ENCODE results near the gene ANKRD60. TPM values are rescaled to one million over a fixed set of nuclear protein-coding genes. Genes with fewer than 3 reads are reported as not detected.

Gene ANKRD60
- total and polyA plus RNA-seq, 7 experiments from 2014 or later = not detected

GRCh38 chr20:58213121-58213520 is 15.3 kb downstream of the ANKRD60 start:
- Mint-ChIP-seq H3K4me3 (no peak overlapping the region), H3K36me3 (no peaks in the 10 kb centered on the region), H3K4me1 (peaks cover 0 to 4% (median 0%) of the 10 kb centered on the region in 7 donors), H3K27me3 (peaks cover 0 to 19% (median 16%) of the 10 kb centered on the region in 5 donors), H3K9me3 (peaks cover 0 to 3% (median 0%) of the 10 kb centered on the region in 11 donors), H3K27ac (no peak overlapping the region)
- H3K36me3 ChIP-seq (ENCODE audit: control insufficient read depth in 2 of 3, insufficient read depth in 3 of 3, low read length in 3 of 3) = no peaks in the 10 kb centered on the region
- ChIA-PET CTCF (interaction anchor here (1.1 kb wide), 1 partner anchor 21 kb away, joined by 3 read pairs; no protein-coding TSS in a partner anchor), POLR2A (no interaction called here)
- H3K4me3 ChIP-seq (ENCODE audit: low read length) = no peak overlapping the region
- intact Hi-C loops (cut with micrococcal nuclease) = no loop called here
- DNase-seq (no peak), ATAC-seq (no peak)
- no peaks in the 10 kb centered on the region for H3K27me3 ChIP-seq (ENCODE audit: control insufficient read depth in 2 of 2, insufficient read depth in 2 of 2, low read length in 2 of 2)
- peaks cover 0 to 3% of the 10 kb centered on the region in 2 donors for H3K4me1 ChIP-seq (ENCODE audit: control insufficient read depth in 2 of 2, insufficient read depth in 2 of 2, low read length in 2 of 2)
- no peaks in the 10 kb centered on the region for H3K9me3 ChIP-seq (ENCODE audit: control insufficient read depth in 2 of 3, low read length in 3 of 3)
- H3K27ac ChIP-seq (ENCODE audit: low read depth, low read length) = no peak overlapping the region

- H3K36me3 ChIP-seq (ENCODE audit: control insufficient read depth in 2 of 3, insufficient read depth in 3 of 3, low read length in 3 of 3) = no peaks in the 10 kb centered on the region
- intact Hi-C loops (cut with micrococcal nuclease) = no loop called here
- Mint-ChIP-seq H3K27ac (no peak overlapping the region), H3K36me3 (no peaks in the 10 kb centered on the region), H3K9me3 (peaks cover 0 to 2% (median 0%) of the 10 kb centered on the region in 11 donors), H3K4me1 (peaks cover 0 to 4% (median 0%) of the 10 kb centered on the region in 7 donors), H3K4me3 (no peak overlapping the region), H3K27me3 (peaks cover 0 to 19% (median 13%) of the 10 kb centered on the region in 5 donors)
- H3K4me1 ChIP-seq (ENCODE audit: control insufficient read depth in 2 of 2, insufficient read depth in 2 of 2, low read length in 2 of 2) = peaks cover 0 to 3% of the 10 kb centered on the region in 2 donors
- DNase-seq (no peak), ATAC-seq (no peak)
- no peaks in the 10 kb centered on the region for H3K27me3 ChIP-seq (ENCODE audit: control insufficient read depth in 2 of 2, insufficient read depth in 2 of 2, low read length in 2 of 2)
- POLR2A ChIA-PET = no interaction called here
- no peak overlapping the region for H3K4me3 ChIP-seq (ENCODE audit: low read length)
- CTCF ChIA-PET = interaction anchor here (1.1 kb wide), 1 partner anchor 21 kb away, joined by 3 read pairs; no protein-coding TSS in a partner anchor
- H3K9me3 ChIP-seq (ENCODE audit: control insufficient read depth in 2 of 3, low read length in 3 of 3) = no peaks in the 10 kb centered on the region
- H3K27ac ChIP-seq (ENCODE audit: low read depth, low read length) = no peak overlapping the region
Observed at GRCh38 chr20:58212636-58213035, 15.8 kb downstream of the ANKRD60 start.

GRCh38 chr20:58210398-58210747 is 18.1 kb downstream of the ANKRD60 start:
- H3K27ac ChIP-seq (ENCODE audit: low read depth, low read length) = no peak overlapping the region
- H3K4me3 ChIP-seq (ENCODE audit: low read length) = no peak overlapping the region
- ATAC-seq = no peak
- Mint-ChIP-seq H3K27ac (no peak overlapping the region), H3K4me1 (peaks cover 0 to 8% (median 0%) of the 10 kb centered on the region in 7 donors), H3K9me3 (peaks cover 0 to 1% (median 0%) of the 10 kb centered on the region in 11 donors), H3K4me3 (no peak overlapping the region), H3K36me3 (peaks cover 0 to 3% (median 0%) of the 10 kb centered on the region in 5 donors), H3K27me3 (peaks cover 0 to 20% (median 4%) of the 10 kb centered on the region in 5 donors)
- H3K36me3 ChIP-seq (ENCODE audit: control insufficient read depth in 2 of 3, insufficient read depth in 3 of 3, low read length in 3 of 3) = no peaks in the 10 kb centered on the region
- peaks cover 0 to 3% of the 10 kb centered on the region in 2 donors for H3K4me1 ChIP-seq (ENCODE audit: control insufficient read depth in 2 of 2, insufficient read depth in 2 of 2, low read length in 2 of 2)
- intact Hi-C loops (cut with micrococcal nuclease) = loop anchor here in 1 of 2 donors (1.0 kb wide), 1 partner anchor 696 kb away; no protein-coding TSS in a partner anchor
- no peaks in the 10 kb centered on the region for H3K27me3 ChIP-seq (ENCODE audit: control insufficient read depth in 2 of 2, insufficient read depth in 2 of 2, low read length in 2 of 2)
- no peaks in the 10 kb centered on the region for H3K9me3 ChIP-seq (ENCODE audit: control insufficient read depth in 2 of 3, low read length in 3 of 3)
- DNase-seq = no peak
- ChIA-PET CTCF (interaction anchor here (0.8 to 2.4 kb wide), 6 partner anchors 9 to 614 kb away, joined by 3 to 7 read pairs (median 5); no protein-coding TSS in a partner anchor), POLR2A (no interaction called here)

GRCh38 chr20:58209652-58210397 is 18.6 kb downstream of the ANKRD60 start:
- peaks cover 0 to 8% (median 0%) of the 10 kb centered on the region in 7 donors for H3K4me1 Mint-ChIP-seq
- Histone ChIP-seq H3K4me3 (ENCODE audit: low read length) (no peak overlapping the region), H3K27ac (ENCODE audit: low read depth, low read length) (peak overlapping the region; percentile 39), H3K4me1 (ENCODE audit: control insufficient read depth in 2 of 2, insufficient read depth in 2 of 2, low read length in 2 of 2) (peaks cover 0 to 3% of the 10 kb centered on the region in 2 donors), H3K27me3 (ENCODE audit: control insufficient read depth in 2 of 2, insufficient read depth in 2 of 2, low read length in 2 of 2) (no peaks in the 10 kb centered on the region), H3K9me3 (ENCODE audit: control insufficient read depth in 2 of 3, low read length in 3 of 3) (no peaks in the 10 kb centered on the region), H3K36me3 (ENCODE audit: control insufficient read depth in 2 of 3, insufficient read depth in 3 of 3, low read length in 3 of 3) (no peaks in the 10 kb centered on the region)
- ATAC-seq (peak; percentile 96), DNase-seq (peak; percentile 73 to 93 (median 85))
- CTCF ChIA-PET = interaction anchor here (0.6 to 2.4 kb wide), 9 partner anchors 10 to 828 kb away, joined by 3 to 7 read pairs (median 4); no protein-coding TSS in a partner anchor
- peaks cover 0 to 20% (median 4%) of the 10 kb centered on the region in 5 donors for H3K27me3 Mint-ChIP-seq
- intact Hi-C loops (cut with micrococcal nuclease) = loop anchor here (1.0 to 5.0 kb wide), 8 partner anchors 18 to 1659 kb away; no protein-coding TSS in a partner anchor
- peaks cover 0 to 1% (median 0%) of the 10 kb centered on the region in 11 donors for H3K9me3 Mint-ChIP-seq
- H3K4me3 Mint-ChIP-seq = peak overlapping the region in 5 of 10 donors; percentile 3 to 62 (median 32)
- H3K36me3 Mint-ChIP-seq = peaks cover 0 to 3% (median 0%) of the 10 kb centered on the region in 5 donors
- H3K27ac Mint-ChIP-seq = peak overlapping the region in 8 of 9 donors; percentile 7 to 83 (median 72)
- POLR2A ChIA-PET = no interaction called here

GRCh38 chr20:58208944-58209343 is 19.5 kb downstream of the ANKRD60 start:
- Mint-ChIP-seq H3K27ac (peak overlapping the region in 2 of 9 donors; percentile 16 to 80), H3K4me1 (peaks cover 0 to 8% (median 0%) of the 10 kb centered on the region in 7 donors), H3K27me3 (peaks cover 0 to 19% (median 4%) of the 10 kb centered on the region in 5 donors), H3K4me3 (no peak overlapping the region), H3K9me3 (peaks cover 0 to 1% (median 0%) of the 10 kb centered on the region in 11 donors), H3K36me3 (peaks cover 0 to 3% (median 0%) of the 10 kb centered on the region in 5 donors)
- H3K9me3 ChIP-seq (ENCODE audit: control insufficient read depth in 2 of 3, low read length in 3 of 3) = no peaks in the 10 kb centered on the region
- H3K4me3 ChIP-seq (ENCODE audit: low read length) = no peak overlapping the region
- DNase-seq (no peak), ATAC-seq (no peak)
- intact Hi-C loops (cut with micrococcal nuclease) = loop anchor here (1.0 to 5.0 kb wide), 8 partner anchors 17 to 1658 kb away; no protein-coding TSS in a partner anchor
- peaks cover 0 to 3% of the 10 kb centered on the region in 2 donors for H3K4me1 ChIP-seq (ENCODE audit: control insufficient read depth in 2 of 2, insufficient read depth in 2 of 2, low read length in 2 of 2)
- ChIA-PET CTCF (interaction anchor here (0.6 to 1.7 kb wide), 6 partner anchors 14 to 827 kb away, joined by 3 to 5 read pairs (median 4); no protein-coding TSS in a partner anchor), POLR2A (no interaction called here)
- H3K36me3 ChIP-seq (ENCODE audit: control insufficient read depth in 2 of 3, insufficient read depth in 3 of 3, low read length in 3 of 3) = no peaks in the 10 kb centered on the region
- H3K27me3 ChIP-seq (ENCODE audit: control insufficient read depth in 2 of 2, insufficient read depth in 2 of 2, low read length in 2 of 2) = no peaks in the 10 kb centered on the region
- H3K27ac ChIP-seq (ENCODE audit: low read depth, low read length) = no peak overlapping the region

- no peaks in the 10 kb centered on the region for H3K27me3 ChIP-seq (ENCODE audit: control insufficient read depth in 2 of 2, insufficient read depth in 2 of 2, low read length in 2 of 2)
- H3K9me3 ChIP-seq (ENCODE audit: control insufficient read depth in 2 of 3, low read length in 3 of 3) = no peaks in the 10 kb centered on the region
- no peak overlapping the region for H3K27ac ChIP-seq (ENCODE audit: low read depth, low read length)
- intact Hi-C loops (cut with micrococcal nuclease) = loop anchor here in 1 of 2 donors (5.0 kb wide), 2 partner anchors 709 to 824 kb away; no protein-coding TSS in a partner anchor
- ATAC-seq = no peak
- CTCF ChIA-PET = no interaction called here
- Mint-ChIP-seq H3K9me3 (peaks cover 0 to 1% (median 0%) of the 10 kb centered on the region in 11 donors), H3K4me1 (peaks cover 0 to 8% (median 0%) of the 10 kb centered on the region in 7 donors), H3K27ac (no peak overlapping the region), H3K36me3 (peaks cover 0 to 3% (median 0%) of the 10 kb centered on the region in 5 donors), H3K4me3 (no peak overlapping the region), H3K27me3 (peaks cover 0 to 13% (median 0%) of the 10 kb centered on the region in 5 donors)
- no peaks in the 10 kb centered on the region for H3K36me3 ChIP-seq (ENCODE audit: control insufficient read depth in 2 of 3, insufficient read depth in 3 of 3, low read length in 3 of 3)
- H3K4me3 ChIP-seq (ENCODE audit: low read length) = no peak overlapping the region
- POLR2A ChIA-PET = no interaction called here
- peaks cover 0 to 3% of the 10 kb centered on the region in 2 donors for H3K4me1 ChIP-seq (ENCODE audit: control insufficient read depth in 2 of 2, insufficient read depth in 2 of 2, low read length in 2 of 2)
- no peak for DNase-seq
Observed at GRCh38 chr20:58205850-58206249, 22.6 kb downstream of the ANKRD60 start.

Measured in naive thymus-derived CD4-positive, alpha-beta T cell (primary cell).